HL-60/S4 (cell line): ENCODE measurements around the gene MRPL18.
"Not testable (repeated sequence)": the region's sequence is repeated elsewhere in the genome, so short reads cannot be mapped to it uniquely, and the experiment has no call there.

Experiments used
- in situ Hi-C: fragments of 300-500 bp; cut with MboI; formaldehyde crosslinking; loops from 2 replicates; pipeline ENCODE4 v1.14.3; 2022; ENCODE audit warnings: low sequenced_read_pairs

The MRPL18 gene

GRCh38 chr6:159772196-159772595 is 18.1 kb upstream of the MRPL18 start:
- in situ Hi-C loops, result no loop called here

- in situ Hi-C loops, result no loop called here
Measured at GRCh38 chr6:159777240-159777904, 12.9 kb upstream of the MRPL18 start.

- in situ Hi-C loops, result no loop called here
Measured at GRCh38 chr6:159778131-159778530, 12.1 kb upstream of the MRPL18 start.

GRCh38 chr6:159778542-159779103 is 11.6 kb upstream of the MRPL18 start:
- in situ Hi-C loops, result no loop called here

GRCh38 chr6:159788276-159788675 is 2.0 kb upstream of the MRPL18 start:
- in situ Hi-C loops, result no loop called here

GRCh38 chr6:159788753-159789376 is 1.4 kb upstream of the MRPL18 start:
- in situ Hi-C loops, result no loop called here

GRCh38 chr6:159789377-159790148 is 704 bp upstream of the MRPL18 start, which contains the start of gene TCP1:
Gene TCP1, minus strand, starts transcription at chr6:159789602. Its CDS starts 134 bp downstream, at chr6:159789468.
- in situ Hi-C loops, result no loop called here

GRCh38 chr6:159790956-159791598 is 810 bp downstream of the MRPL18 start:
- in situ Hi-C loops, result no loop called here

GRCh38 chr6:159794976-159795375 is 4.7 kb downstream of the MRPL18 start:
- in situ Hi-C loops, result not testable (repeated sequence)

- in situ Hi-C loops, result no loop called here
Measured at GRCh38 chr6:159797554-159797953, 7.3 kb downstream of the MRPL18 start.

GRCh38 chr6:159800141-159800865 is 10.0 kb downstream of the MRPL18 start, which contains the start of gene PNLDC1:
Gene PNLDC1, plus strand, starts transcription at chr6:159800276. Its CDS starts 32 bp downstream, at chr6:159800308.
- in situ Hi-C loops, result no loop called here

GRCh38 chr6:159801935-159802334 is 11.7 kb downstream of the MRPL18 start:
- in situ Hi-C loops, result no loop called here

- in situ Hi-C loops, result no loop called here
Measured at GRCh38 chr6:159804504-159804903, 14.2 kb downstream of the MRPL18 start.

GRCh38 chr6:159805440-159806020 is 15.3 kb downstream of the MRPL18 start:
- in situ Hi-C loops, result no loop called here

GRCh38 chr6:159806021-159806458 is 15.8 kb downstream of the MRPL18 start:
- in situ Hi-C loops, result no loop called here

GRCh38 chr6:159807150-159807858 is 17.0 kb downstream of the MRPL18 start:
- in situ Hi-C loops, result no loop called here

- in situ Hi-C loops, result no loop called here
Measured at GRCh38 chr6:159808647-159809046, 18.4 kb downstream of the MRPL18 start.

- in situ Hi-C loops, result no loop called here
Measured at GRCh38 chr6:159809149-159809548, 18.9 kb downstream of the MRPL18 start.

GRCh38 chr6:159813781-159814180 is 23.5 kb downstream of the MRPL18 start:
- in situ Hi-C loops, result no loop called here
